Measurements from ENCODE around the gene FOXF1. TPM values are rescaled to one million over a fixed set of nuclear protein-coding genes. Genes with fewer than 3 reads are reported as not detected.

Gene FOXF1
- total and polyA plus RNA-seq, 4 donors, result 0.56 to 1.2 (median 0.89) TPM

DNA sequence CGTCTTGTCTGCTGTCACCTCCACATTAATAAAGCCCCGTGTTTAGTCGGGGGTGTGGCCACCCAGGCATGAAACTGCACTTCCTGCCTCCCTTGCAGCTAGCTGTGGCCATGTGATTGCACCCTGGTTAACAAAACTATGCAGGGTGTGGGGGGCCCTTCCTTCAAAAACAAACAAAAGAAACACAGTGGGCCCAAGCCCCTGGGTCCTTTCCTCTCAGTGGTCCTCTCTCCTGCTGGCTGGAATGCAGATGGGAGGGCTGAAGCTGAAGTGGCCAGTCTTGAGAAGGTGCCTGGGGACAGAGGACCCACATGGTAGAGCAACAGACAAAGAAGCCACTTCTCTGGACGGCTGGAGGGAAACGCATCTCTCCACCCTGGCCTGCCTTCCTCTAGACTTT lies 38.0 kb upstream of the FOXF1 start:
- H3K27me3 ChIP-seq (ENCODE audit: control insufficient read depth in 4 of 4, insufficient read depth in 4 of 4, low read length in 3 of 4), result peaks cover 0 to 5% (median 1%) of the 10 kb centered on the region in 4 donors

DNA sequence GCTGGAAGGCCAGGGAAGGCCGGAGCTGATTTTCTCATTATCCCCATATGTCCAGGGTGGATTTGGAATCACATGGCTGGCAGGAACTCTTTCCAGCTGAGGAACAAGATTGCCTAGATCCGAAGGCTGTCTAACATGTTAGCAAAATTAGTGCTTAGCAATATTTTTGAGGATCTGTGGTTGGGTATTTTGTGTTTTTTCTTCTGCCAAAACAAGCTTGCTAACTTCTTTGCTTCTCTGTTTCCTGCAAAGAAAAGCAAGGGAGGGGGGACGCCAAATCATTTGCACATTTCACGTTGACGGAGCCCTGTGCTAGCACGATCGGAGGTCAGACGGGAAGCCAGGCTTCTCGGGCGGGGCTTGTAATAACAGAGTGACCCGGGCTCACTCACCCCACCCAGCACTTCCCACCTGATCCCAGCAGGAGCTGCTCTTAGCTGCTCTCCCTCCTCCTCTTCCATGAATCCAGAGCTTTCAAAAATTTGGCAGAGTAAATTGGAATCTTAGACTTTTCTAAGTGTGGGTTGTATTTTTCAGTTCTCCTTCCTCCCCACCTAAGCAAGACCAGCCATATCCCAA lies 33.3 kb upstream of the FOXF1 start:
- no peak for DNase-seq (ENCODE audit: low spot score)
- Histone ChIP-seq H3K9ac (ENCODE audit: low read depth in 1 of 2, low read length in 2 of 2) (no peak overlapping the region), H3K27me3 (ENCODE audit: control insufficient read depth in 4 of 4, insufficient read depth in 4 of 4, low read length in 3 of 4) (peaks cover 0 to 11% (median 9%) of the 10 kb centered on the region in 4 donors), H3K4me3 (ENCODE audit: low read depth in 1 of 3, low read length in 3 of 3) (no peak overlapping the region), H3K36me3 (ENCODE audit: control insufficient read depth in 4 of 4, insufficient read depth in 3 of 4, low read depth in 1 of 4, low read length in 3 of 4) (no peaks in the 10 kb centered on the region), H3K4me1 (ENCODE audit: control insufficient read depth in 4 of 4, insufficient read depth in 4 of 4, low read length in 3 of 4) (no peaks in the 10 kb centered on the region), H3K9me3 (ENCODE audit: control insufficient read depth in 4 of 4, low read length in 3 of 4) (peaks cover 0 to 4% (median 3%) of the 10 kb centered on the region in 4 donors), H3K27ac (ENCODE audit: low read depth in 1 of 2, low read length in 2 of 2) (no peak overlapping the region)
- 25% methylated on average over 11 of the region's 11 CpGs for WGBS
- no peak for TF ChIP-seq EGR1 (IDR thresholded peaks at IDR 0.05; ENCODE audit: low read depth in 2 of 2)
- no peak for TF ChIP-seq RAD21 (IDR thresholded peaks at IDR 0.05)
- no peak for TF ChIP-seq JUND (IDR thresholded peaks at IDR 0.05)
- TF ChIP-seq TAF1 (conservative IDR thresholded peaks at IDR 0.05), result no peak
- no peak for TF ChIP-seq HNF4G (IDR thresholded peaks at IDR 0.05)
- no peak for TF ChIP-seq HNF4A (conservative IDR thresholded peaks at IDR 0.05)
- no peak for TF ChIP-seq RXRA (IDR thresholded peaks at IDR 0.05)
- no peak for TF ChIP-seq YY1 (IDR thresholded peaks at IDR 0.05)
- TF ChIP-seq SP1 (IDR thresholded peaks at IDR 0.05), result no peak

More for the DNA sequence above, 38.0 kb upstream of the FOXF1 start:
- H3K27ac ChIP-seq (ENCODE audit: low read depth in 1 of 2, low read length in 2 of 2), result no peak overlapping the region
- no peaks in the 10 kb centered on the region for H3K4me1 ChIP-seq (ENCODE audit: control insufficient read depth in 4 of 4, insufficient read depth in 4 of 4, low read length in 3 of 4)
- 86% methylated on average over 5 of the region's 5 CpGs for WGBS
- H3K9me3 ChIP-seq (ENCODE audit: control insufficient read depth in 4 of 4, low read length in 3 of 4), result peaks cover 0 to 6% (median 3%) of the 10 kb centered on the region in 4 donors
- no peak for TF ChIP-seq FOXA2 (IDR thresholded peaks at IDR 0.05)
- TF ChIP-seq TAF1 (conservative IDR thresholded peaks at IDR 0.05), result no peak
- no peak for TF ChIP-seq SP1 (IDR thresholded peaks at IDR 0.05)
- TF ChIP-seq GABPA (IDR thresholded peaks at IDR 0.05 in 1 of 2, conservative IDR thresholded peaks at IDR 0.05 in 1 of 2), result no peak
- no peak for TF ChIP-seq EGR1 (IDR thresholded peaks at IDR 0.05; ENCODE audit: low read depth in 2 of 2)
- TF ChIP-seq HNF4G (IDR thresholded peaks at IDR 0.05), result no peak
- no peaks in the 10 kb centered on the region for H3K36me3 ChIP-seq (ENCODE audit: control insufficient read depth in 4 of 4, insufficient read depth in 3 of 4, low read depth in 1 of 4, low read length in 3 of 4)
- no peak overlapping the region for H3K9ac ChIP-seq (ENCODE audit: low read depth in 1 of 2, low read length in 2 of 2)
- no peak for DNase-seq (ENCODE audit: low spot score)
- H3K4me3 ChIP-seq (ENCODE audit: low read depth in 1 of 3, low read length in 3 of 3), result no peak overlapping the region

- peaks cover 0 to 11% (median 9%) of the 10 kb centered on the region in 4 donors for H3K27me3 ChIP-seq (ENCODE audit: control insufficient read depth in 4 of 4, insufficient read depth in 4 of 4, low read length in 3 of 4)
- no peak overlapping the region for H3K27ac ChIP-seq (ENCODE audit: low read depth in 1 of 2, low read length in 2 of 2)
- WGBS, result 57% methylated on average over 5 of the region's 5 CpGs
- no peak overlapping the region for H3K4me3 ChIP-seq (ENCODE audit: low read depth in 1 of 3, low read length in 3 of 3)
- no peaks in the 10 kb centered on the region for H3K4me1 ChIP-seq (ENCODE audit: control insufficient read depth in 4 of 4, insufficient read depth in 4 of 4, low read length in 3 of 4)
- no peaks in the 10 kb centered on the region for H3K9me3 ChIP-seq (ENCODE audit: control insufficient read depth in 4 of 4, low read length in 3 of 4)
- no peak for TF ChIP-seq CTCF (IDR thresholded peaks at IDR 0.05; ENCODE audit: low read depth, low read length, missing input control)
- no peak for TF ChIP-seq HNF4G (IDR thresholded peaks at IDR 0.05)
- no peak for TF ChIP-seq RXRA (IDR thresholded peaks at IDR 0.05)
- TF ChIP-seq, protein P1, sequence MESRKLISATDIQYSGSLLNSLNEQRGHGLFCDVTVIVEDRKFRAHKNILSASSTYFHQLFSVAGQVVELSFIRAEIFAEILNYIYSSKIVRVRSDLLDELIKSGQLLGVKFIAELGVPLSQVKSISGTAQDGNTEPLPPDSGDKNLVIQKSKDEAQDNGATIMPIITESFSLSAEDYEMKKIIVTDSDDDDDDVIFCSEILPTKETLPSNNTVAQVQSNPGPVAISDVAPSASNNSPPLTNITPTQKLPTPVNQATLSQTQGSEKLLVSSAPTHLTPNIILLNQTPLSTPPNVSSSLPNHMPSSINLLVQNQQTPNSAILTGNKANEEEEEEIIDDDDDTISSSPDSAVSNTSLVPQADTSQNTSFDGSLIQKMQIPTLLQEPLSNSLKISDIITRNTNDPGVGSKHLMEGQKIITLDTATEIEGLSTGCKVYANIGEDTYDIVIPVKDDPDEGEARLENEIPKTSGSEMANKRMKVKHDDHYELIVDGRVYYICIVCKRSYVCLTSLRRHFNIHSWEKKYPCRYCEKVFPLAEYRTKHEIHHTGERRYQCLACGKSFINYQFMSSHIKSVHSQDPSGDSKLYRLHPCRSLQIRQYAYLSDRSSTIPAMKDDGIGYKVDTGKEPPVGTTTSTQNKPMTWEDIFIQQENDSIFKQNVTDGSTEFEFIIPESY (IDR thresholded peaks at IDR 0.05), result no peak
- TF ChIP-seq, protein P2, sequence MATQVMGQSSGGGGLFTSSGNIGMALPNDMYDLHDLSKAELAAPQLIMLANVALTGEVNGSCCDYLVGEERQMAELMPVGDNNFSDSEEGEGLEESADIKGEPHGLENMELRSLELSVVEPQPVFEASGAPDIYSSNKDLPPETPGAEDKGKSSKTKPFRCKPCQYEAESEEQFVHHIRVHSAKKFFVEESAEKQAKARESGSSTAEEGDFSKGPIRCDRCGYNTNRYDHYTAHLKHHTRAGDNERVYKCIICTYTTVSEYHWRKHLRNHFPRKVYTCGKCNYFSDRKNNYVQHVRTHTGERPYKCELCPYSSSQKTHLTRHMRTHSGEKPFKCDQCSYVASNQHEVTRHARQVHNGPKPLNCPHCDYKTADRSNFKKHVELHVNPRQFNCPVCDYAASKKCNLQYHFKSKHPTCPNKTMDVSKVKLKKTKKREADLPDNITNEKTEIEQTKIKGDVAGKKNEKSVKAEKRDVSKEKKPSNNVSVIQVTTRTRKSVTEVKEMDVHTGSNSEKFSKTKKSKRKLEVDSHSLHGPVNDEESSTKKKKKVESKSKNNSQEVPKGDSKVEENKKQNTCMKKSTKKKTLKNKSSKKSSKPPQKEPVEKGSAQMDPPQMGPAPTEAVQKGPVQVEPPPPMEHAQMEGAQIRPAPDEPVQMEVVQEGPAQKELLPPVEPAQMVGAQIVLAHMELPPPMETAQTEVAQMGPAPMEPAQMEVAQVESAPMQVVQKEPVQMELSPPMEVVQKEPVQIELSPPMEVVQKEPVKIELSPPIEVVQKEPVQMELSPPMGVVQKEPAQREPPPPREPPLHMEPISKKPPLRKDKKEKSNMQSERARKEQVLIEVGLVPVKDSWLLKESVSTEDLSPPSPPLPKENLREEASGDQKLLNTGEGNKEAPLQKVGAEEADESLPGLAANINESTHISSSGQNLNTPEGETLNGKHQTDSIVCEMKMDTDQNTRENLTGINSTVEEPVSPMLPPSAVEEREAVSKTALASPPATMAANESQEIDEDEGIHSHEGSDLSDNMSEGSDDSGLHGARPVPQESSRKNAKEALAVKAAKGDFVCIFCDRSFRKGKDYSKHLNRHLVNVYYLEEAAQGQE (IDR thresholded peaks at IDR 0.05), result no peak
- TF ChIP-seq FOXA2 (IDR thresholded peaks at IDR 0.05), result no peak
- no peak for TF ChIP-seq SP1 (IDR thresholded peaks at IDR 0.05)
- TF ChIP-seq NR2F2 (IDR thresholded peaks at IDR 0.05), result no peak
- no peak for TF ChIP-seq HNF4A (conservative IDR thresholded peaks at IDR 0.05)
- TF ChIP-seq FOXA1 (IDR thresholded peaks at IDR 0.05), result no peak
- TF ChIP-seq, protein P3, sequence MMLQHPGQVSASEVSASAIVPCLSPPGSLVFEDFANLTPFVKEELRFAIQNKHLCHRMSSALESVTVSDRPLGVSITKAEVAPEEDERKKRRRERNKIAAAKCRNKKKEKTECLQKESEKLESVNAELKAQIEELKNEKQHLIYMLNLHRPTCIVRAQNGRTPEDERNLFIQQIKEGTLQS (IDR thresholded peaks at IDR 0.05), result no peak
- no peak for TF ChIP-seq TAF1 (conservative IDR thresholded peaks at IDR 0.05)
- TF ChIP-seq GABPA (IDR thresholded peaks at IDR 0.05 in 1 of 2, conservative IDR thresholded peaks at IDR 0.05 in 1 of 2), result no peak
- no peak for TF ChIP-seq JUND (IDR thresholded peaks at IDR 0.05)
- TF ChIP-seq EGR1 (IDR thresholded peaks at IDR 0.05; ENCODE audit: low read depth in 2 of 2), result no peak
- no peak for TF ChIP-seq RAD21 (IDR thresholded peaks at IDR 0.05)
- DNase-seq (ENCODE audit: low spot score), result no peak
- no peaks in the 10 kb centered on the region for H3K36me3 ChIP-seq (ENCODE audit: control insufficient read depth in 4 of 4, insufficient read depth in 3 of 4, low read depth in 1 of 4, low read length in 3 of 4)
- no peak overlapping the region for H3K9ac ChIP-seq (ENCODE audit: low read depth in 1 of 2, low read length in 2 of 2)
Observed at GRCh38 chr16:86477642-86478041, 32.7 kb upstream of the FOXF1 start.

Measured in liver (tissue), 9 donors.